Measurements from ENCODE around the gene A1BG.

Gene A1BG

GRCh38 chr19:58326914-58327726, 26.2 kb downstream of the A1BG start, which contains the start of gene ZSCAN22 (continued):
- TF ChIP-seq CTCF (tag by site-specific recombination; IDR thresholded peaks at IDR 0.05) (peak; percentile 70), ZNF660 (tag by site-specific recombination; IDR thresholded peaks at IDR 0.05) (peak; percentile 90), GLI4 (tag by site-specific recombination; IDR thresholded peaks at IDR 0.05) (peak; percentile 93), ZNF211 (tag by site-specific recombination; IDR thresholded peaks at IDR 0.05; ENCODE audit: low read depth) (no peak), ZNF555 (tag by site-specific recombination; conservative IDR thresholded peaks at IDR 0.05) (no peak), BCL11B (tag by site-specific recombination; IDR thresholded peaks at IDR 0.05; ENCODE audit: low read depth) (peak; percentile 92), ZNF658 (tag by site-specific recombination; IDR thresholded peaks at IDR 0.05) (no peak), ZNF280D (tag by site-specific recombination; IDR thresholded peaks at IDR 0.05) (0 out of 2 replicates have a peak, but pooled peaks have one; percentile 6), ZNF692 (tag by site-specific recombination; IDR thresholded peaks at IDR 0.05) (peak; percentile 93), OVOL3 (tag by site-specific recombination; IDR thresholded peaks at IDR 0.05) (peak; percentile 88), ZNF530 (tag by site-specific recombination; IDR thresholded peaks at IDR 0.05; ENCODE audit: low read depth) (no peak), TCF7L2 (IDR thresholded peaks at IDR 0.05; ENCODE audit: borderline replicate concordance, low read depth, low read length) (no peak), ZNF629 (tag by site-specific recombination; IDR thresholded peaks at IDR 0.05) (peak; percentile 68), ZBTB48 (tag by site-specific recombination; IDR thresholded peaks at IDR 0.05) (peak; percentile 81), ZNF157 (tag by site-specific recombination; IDR thresholded peaks at IDR 0.05) (no peak), ZNF670 (tag by site-specific recombination; IDR thresholded peaks at IDR 0.05; ENCODE audit: low read depth) (no peak), ZNF394 (tag by site-specific recombination; IDR thresholded peaks at IDR 0.05; ENCODE audit: borderline replicate concordance) (peak; percentile 69; the same call in 1 of the 2 replicates), REPIN1 (tag by site-specific recombination; IDR thresholded peaks at IDR 0.05; ENCODE audit: low read depth) (peak; percentile 98), ZNF837 (tag by site-specific recombination; IDR thresholded peaks at IDR 0.05) (no peak), ZNF76 (tag by site-specific recombination; IDR thresholded peaks at IDR 0.05; ENCODE audit: borderline replicate concordance, low read depth) (peak; percentile 99), ZNF184 (tag by site-specific recombination; IDR thresholded peaks at IDR 0.05) (no peak), ZNF362 (tag by site-specific recombination; IDR thresholded peaks at IDR 0.05) (no peak), ZNF580 (tag by site-specific recombination; IDR thresholded peaks at IDR 0.05) (peak; percentile 93), ZBTB11 (tag by site-specific recombination; conservative IDR thresholded peaks at IDR 0.05; ENCODE audit: low read depth) (peak; percentile 100), ZNF701 (tag by site-specific recombination; IDR thresholded peaks at IDR 0.05) (no peak), ZNF664 (tag by site-specific recombination; IDR thresholded peaks at IDR 0.05) (peak; percentile 39; the same call in 1 of the 2 replicates), EGR2 (tag by site-specific recombination; IDR thresholded peaks at IDR 0.05; ENCODE audit: low read depth) (0 out of 2 replicates have a peak, but pooled peaks have one; percentile 16), HOXD13 (CRISPR knock-in tag; IDR thresholded peaks at IDR 0.05; ENCODE audit: borderline replicate concordance) (peak; percentile 82; the same call in 1 of the 2 replicates), ZNF791 (tag by site-specific recombination; IDR thresholded peaks at IDR 0.05) (no peak)

Data from HEK293 (cell line).